Umbilical cord (tissue), 2 donors: ENCODE data around the gene GBE1. TPM values are rescaled to one million over a fixed set of nuclear protein-coding genes. Genes with fewer than 3 reads are reported as not detected.

Experiments used
- DNase-seq: peaks from one replicate; pipeline ENCODE4 v3.0.0-alpha.2; 2015; ENCODE audit warnings: low spot score
- total RNA-seq: library from RNA; depleted of rRNA; stranded (reverse); fragments of >200 nt; gene quantifications from one replicate; pipeline ENCODE4 v1.2.3, GENCODE V29; 2014; ENCODE audit warnings: low replicate concordance; ENCODE audit not compliant: insufficient read depth

The GBE1 gene
- total RNA-seq, 1 donor from 2014 or later, result 114 TPM

DNA sequence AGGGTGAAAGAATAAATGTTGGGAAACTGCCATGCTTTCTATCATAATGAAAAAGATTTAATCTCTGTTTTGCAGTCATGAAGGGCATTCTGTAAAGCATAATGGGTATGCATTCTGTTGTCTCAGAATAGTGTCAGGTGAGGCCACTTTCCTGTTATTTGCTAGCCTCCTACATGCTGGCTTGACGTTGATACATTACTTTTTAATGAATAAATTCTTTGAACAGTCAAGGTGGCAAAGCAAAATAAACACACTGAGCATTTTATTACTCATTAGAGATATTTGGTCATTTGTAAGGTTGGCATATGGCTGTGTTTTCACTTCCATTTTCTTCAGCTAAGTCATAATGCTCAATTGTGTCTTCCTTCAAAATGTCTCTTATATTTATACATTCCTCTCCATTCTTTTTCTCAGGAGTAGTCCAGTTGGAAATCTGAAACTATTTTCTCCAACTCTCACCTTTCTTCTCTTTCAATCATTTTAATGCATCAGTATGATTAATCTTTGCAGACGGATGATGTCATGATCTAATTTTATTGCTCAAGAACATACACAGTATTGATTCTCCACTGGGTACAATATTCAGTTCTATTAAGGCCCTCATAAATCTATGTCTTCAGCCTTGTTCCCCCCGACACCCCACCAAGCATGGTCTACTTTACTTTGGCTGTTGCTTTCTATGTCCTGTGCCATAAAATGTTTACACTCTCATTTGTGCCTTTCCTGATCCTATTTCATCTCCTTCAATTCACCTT lies 290.7 kb downstream of the GBE1 start:
- DNase-seq, result no peak

DNA sequence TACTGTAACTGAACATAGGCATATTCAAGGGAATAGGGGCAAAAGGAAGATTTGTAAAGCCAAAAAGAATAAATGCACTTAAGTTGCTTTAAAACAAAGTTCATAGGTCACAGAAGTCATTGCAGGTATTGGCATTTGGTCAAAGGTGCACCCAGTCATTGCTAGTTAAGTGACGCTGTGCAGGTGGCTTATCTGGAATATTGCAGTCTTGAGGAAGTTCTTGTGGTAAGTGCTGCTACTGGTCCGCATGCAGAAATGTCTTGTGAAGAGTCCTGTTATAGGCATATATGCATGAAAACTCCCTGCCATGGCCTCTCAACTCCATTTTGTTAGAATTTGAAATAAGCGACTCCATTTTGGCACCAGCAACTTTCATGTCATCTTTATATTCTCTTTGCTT lies 293.1 kb downstream of the GBE1 start:
- DNase-seq, result no peak

GRCh38 chr3:81466201-81466560 lies 295.3 kb downstream of the GBE1 start:
- no peak for DNase-seq

- DNase-seq, result no peak
Observed at GRCh38 chr3:81465510-81466200, 295.8 kb downstream of the GBE1 start.

DNA sequence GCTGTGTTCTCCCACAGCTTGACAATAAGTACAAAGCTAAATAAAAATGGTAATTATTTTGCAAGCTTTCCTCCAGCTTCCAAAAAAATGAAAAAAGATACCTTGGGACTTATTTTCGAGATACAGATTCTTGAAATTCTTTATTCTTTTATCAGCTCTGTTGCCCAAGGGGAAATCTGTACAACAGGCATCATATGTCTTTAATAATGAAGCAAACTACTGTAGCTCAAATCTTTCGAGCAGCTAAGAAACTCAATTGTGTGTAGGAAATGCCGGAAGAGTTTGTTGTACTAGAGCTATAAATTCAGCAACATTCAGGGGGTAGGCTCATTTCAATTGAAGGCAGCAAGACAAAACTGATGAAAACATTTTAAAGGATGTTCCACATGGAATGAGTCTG lies 297.7 kb downstream of the GBE1 start:
- DNase-seq, result no peak

DNA sequence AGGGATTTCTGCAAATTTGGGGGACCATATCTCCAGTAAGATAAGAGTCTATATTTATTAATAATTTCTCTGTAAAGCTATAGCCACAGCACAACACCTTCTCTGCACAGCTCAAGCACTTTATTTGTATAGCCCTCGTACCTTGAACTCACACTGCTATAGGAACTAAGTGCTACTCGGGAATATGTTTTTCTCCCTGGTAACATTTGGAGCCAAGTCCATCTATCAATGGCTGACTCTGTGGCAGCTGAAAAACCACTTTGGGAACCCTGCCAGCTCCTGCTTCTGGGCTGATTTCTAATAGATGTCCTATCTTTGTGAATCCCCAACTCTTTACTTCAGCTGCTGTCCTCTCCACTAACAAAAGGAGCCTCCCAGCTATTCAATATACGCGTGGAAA lies 298.5 kb downstream of the GBE1 start:
- no peak for DNase-seq

DNA sequence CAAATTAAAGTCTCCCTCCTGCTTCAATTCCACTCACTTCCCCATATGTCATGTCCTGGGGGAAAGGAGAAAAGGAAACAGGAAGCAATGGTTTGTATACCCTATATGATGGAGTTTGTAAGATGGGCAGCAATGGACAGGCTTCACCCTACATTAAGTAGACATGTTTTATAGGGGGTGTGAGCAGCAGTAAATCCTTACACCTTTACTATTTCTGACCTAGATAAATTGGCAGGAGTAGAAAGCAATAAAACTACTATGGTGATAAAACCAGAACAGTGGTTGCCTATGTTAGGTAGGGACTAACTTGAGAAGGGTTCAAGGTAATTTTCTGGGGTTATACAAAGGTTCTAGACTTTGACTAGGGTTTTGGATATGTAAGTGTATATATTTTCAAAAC lies 301.7 kb downstream of the GBE1 start:
- DNase-seq, result no peak

DNA sequence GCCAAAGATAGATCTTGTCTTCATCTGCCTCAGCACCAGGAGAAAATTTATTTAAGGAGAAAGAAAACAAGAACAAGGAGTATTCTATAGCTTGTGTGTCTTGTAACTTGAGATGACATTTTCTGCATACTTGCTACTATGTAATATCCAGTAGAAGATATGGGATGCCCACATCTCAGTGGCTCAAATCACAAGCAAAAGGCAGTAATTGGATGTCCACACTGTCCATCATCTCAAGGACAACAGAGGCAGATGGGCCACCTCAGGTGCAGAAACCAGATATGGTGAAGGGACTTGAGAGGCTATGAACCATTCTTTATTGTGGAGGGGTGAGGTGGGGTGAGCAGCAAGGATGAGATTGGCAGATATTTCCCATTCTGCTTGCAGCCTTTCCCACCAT lies 309.0 kb downstream of the GBE1 start:
- no peak for DNase-seq

- DNase-seq, result no peak
Observed at GRCh38 chr3:81451611-81452010, 309.8 kb downstream of the GBE1 start.

DNA sequence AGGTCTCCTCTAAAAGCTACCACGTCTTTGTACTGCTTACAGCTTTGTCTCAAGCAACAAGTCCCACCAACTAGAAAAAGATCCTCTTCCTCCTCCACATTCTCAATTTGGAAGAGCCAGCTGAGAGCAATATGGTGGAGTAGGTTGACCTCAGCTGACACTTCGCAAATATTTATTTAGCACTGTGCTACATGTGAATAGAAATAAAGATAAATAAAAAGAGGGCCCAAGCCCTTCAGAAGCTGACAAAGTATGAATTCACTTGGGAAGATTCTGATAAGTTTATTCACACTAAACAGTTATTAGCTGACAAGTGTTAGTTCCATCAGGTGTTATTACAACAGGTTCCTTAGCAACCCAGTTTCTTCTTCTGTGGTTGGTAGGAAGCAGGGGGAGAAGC lies 310.3 kb downstream of the GBE1 start:
- no peak for DNase-seq

- DNase-seq, result no peak
Observed at GRCh38 chr3:81446806-81447205, 314.6 kb downstream of the GBE1 start.

DNA sequence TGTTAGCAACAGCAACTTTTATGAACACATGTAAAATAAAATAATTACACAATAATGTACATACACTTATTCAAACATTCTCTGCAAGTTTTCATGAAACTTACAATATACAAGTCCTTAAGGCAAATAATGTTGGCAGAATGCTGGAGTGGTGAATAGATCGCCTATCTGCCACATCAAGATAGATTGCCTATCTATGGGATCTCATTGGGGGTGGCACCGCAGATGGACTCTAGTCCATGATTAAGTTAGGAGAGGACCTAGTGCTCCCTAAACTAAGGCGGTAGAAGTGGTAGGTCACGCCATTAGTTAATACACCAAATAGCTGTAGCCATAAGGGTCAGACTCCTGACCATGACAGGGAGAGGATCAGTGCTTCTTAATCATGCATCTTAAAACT lies 315.7 kb downstream of the GBE1 start:
- no peak for DNase-seq

- no peak for DNase-seq
Observed at GRCh38 chr3:81444817-81445460, 316.5 kb downstream of the GBE1 start.

DNA sequence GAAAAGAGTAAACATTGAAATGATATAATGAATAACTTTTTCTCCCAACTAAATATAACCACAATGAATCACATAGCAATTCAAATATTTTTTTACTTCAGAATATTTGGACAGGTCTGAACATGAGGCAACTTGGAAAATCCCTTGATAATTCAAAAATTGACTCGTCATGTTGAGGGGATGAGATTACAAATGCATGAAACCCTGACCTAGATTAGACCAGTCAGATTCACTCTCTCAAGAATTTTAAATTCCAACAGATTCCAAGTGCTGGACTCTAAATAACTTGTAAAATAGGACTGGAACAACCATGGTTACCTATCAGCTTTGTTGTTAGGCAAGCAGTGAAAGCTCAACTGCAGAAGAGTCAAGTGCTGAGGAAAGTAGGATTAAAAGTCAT lies 317.5 kb downstream of the GBE1 start:
- DNase-seq, result no peak

- DNase-seq, result no peak
Observed at GRCh38 chr3:81443457-81443782, 318.0 kb downstream of the GBE1 start.

GRCh38 chr3:81442758-81443456 lies 318.5 kb downstream of the GBE1 start:
- no peak for DNase-seq

- DNase-seq, result no peak
Observed at GRCh38 chr3:81440661-81441060, 320.8 kb downstream of the GBE1 start.
